Putamen (tissue), 1 donor: ENCODE data around the gene ALDH1L2.
A peak's percentile ranks its signal among the peaks of the same experiment; 100 is the strongest.
"Not testable (repeated sequence)": the region's sequence is repeated elsewhere in the genome, so short reads cannot be mapped to it uniquely, and the experiment has no call there.

Experiments
- DNase-seq: peaks from one replicate; pipeline ENCODE4 v3.0.0-alpha.2; 2016; ENCODE audit warnings: low spot score

ALDH1L2 gene

DNA sequence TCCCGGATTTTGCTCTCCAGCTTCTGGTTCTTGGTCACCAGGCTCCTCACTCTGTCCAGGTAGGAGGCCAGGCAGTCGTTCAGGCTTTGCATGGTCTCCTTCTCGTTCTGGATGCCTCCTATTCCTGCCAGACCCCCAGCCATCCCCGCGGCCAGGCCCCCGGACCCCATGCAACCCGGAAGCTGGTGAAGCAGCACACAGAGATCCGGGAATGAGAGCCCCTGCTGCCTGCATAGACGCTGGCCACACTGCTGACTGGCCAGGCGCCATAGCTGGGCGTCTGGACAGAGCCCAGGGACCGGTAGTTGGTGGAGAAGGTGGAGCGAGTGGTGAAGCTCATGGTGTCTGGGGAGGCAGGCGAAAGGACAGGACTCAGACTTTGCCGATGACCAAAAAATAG is 106.6 kb downstream of the ALDH1L2 start:
- DNase-seq = not testable (repeated sequence)

DNA sequence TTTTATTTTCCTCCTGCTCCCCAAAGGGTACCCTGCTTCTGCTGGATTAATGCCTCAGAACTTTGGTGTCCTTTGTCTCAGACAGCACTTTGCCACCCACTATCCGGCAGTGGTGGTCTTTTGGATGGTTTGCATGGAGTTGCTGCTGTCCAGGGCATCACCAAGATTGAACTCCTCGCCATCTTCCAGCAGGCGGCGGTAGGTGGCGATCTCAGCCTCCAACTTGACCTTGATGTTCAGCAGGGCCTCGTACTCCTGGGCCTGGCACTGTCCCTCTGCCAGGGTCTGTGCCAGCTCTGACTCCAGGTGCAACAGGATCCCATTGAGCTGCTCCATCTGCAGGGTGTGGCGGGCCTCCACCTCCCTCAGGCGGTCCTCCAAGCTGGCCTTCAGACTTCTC is 107.6 kb downstream of the ALDH1L2 start:
- DNase-seq = no peak

DNA sequence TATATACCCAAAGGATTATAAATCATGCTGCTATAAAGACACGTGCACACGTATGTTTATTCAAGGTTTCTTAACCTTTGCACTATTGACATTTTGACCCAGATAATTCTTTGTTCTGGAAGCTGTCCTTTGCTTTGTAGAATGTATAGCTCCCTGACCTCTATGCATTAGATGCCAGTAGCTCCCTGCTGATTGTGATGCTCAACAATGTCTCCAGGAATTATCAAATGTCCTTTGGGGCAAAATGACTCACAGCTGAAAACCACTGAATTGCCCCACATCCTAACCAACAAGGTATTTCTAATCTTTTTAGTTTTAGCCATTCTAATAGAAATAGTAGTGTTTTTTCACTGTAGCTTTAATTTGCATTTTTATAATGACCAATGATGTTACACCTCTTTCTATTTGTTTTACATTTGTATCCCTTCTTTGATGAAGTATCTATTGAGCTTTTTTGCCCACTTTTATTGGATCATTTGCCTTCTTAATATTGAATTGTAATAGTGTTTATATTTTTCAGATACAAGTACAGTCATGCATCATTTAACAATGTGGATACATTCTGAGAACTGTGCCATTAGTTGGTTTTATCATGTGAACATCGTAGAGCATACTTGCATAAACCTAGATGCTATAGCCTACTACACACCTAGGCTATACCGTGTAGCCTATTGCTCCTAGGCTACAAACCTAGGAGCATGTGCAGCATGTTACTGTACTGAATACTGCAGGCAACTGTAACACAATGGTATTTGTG is 108.5 kb downstream of the ALDH1L2 start:
- DNase-seq = no peak

DNA sequence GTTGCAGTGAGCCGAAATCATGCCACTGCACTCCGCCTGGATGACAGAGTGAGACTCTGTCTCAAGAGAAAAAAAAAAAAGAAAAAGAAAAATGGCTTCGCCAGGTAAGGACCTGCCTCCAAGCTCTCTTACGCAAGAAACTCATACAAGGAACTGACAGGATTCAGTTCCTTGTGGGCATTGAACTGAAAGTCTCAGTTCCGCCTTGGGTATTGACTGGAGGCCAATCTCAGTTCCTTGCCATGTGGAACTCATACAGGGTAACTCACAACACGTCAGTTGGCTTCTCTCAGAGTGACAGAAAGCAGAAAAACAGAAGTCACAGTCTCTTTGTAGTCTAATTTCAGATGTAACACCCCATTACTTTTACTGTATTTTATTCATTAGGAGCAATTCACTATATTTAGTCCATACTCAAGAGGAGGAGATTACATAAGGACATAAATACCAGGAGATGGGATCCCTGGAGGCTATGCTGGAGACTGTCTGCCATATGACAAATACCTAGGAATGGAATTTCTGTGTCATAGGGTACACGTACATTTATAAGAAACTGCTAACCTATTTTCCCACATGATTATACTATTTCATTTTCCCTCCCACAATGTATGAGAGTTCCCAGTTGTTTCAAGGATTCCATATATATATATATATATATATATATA is 109.5 kb downstream of the ALDH1L2 start:
- DNase-seq = peak; percentile 27

GRCh38 chr12:104973250-104973649 is 111.0 kb downstream of the ALDH1L2 start:
- no peak for DNase-seq

DNA sequence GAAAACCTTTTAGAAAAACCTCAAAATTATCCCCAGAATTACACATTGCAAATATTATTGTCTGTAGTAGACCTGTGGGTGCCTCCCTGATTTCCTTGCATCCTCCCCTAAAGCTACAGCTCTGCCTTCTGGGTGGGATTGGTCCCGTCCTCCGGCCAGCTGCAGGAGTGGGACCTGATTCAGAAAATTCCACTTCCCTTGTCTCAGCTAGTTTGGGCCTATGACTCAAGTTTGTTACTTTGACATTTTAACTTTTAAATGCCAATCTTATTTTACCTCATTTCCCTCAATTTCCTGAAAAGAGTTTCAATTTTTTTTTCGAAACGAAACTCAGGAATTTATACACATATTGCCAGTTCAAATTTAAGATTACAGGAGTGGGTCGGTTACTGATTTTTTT is 113.0 kb downstream of the ALDH1L2 start:
- no peak for DNase-seq
